SK-N-SH (cell line): ENCODE data around the gene RFLNA. TPM values are rescaled to one million over a fixed set of nuclear protein-coding genes. Genes with fewer than 3 reads are reported as not detected.

Experiments
- CTCF ChIA-PET: fragments of 300-600, 350-600 bp; formaldehyde crosslinking; extraction: SDS; loops from one replicate; lab custom pipeline; 2021; lab: Yijun Ruan, JAX
- POLR2A ChIA-PET: fragments of 350-600 bp; sonication (Branson Sonifier 250); formaldehyde crosslinking; extraction: SDS; loops from one replicate; lab custom pipeline; 2020; ENCODE audit warnings: antibody characterized with exemption, inconsistent platforms; lab: Yijun Ruan, JAX
- DNase-seq: peaks from one replicate; pipeline ENCODE4 v3.0.0; 2012
- H2AFZ ChIP-seq: fragments of 200-600 bp; sonication (generic); 2 replicates; pipeline ENCODE4 v1.8.1; 2016; ENCODE audit warnings: antibody characterized with exemption, mild to moderate bottlenecking, low read depth
- H3F3A ChIP-seq: fragments of 200-600 bp; sonication (generic); replicated peaks from 2 replicates; pipeline ENCODE3; 2016; ENCODE audit warnings: antibody characterized with exemption, mild to moderate bottlenecking; ENCODE audit not compliant: insufficient read depth
- H3K27ac ChIP-seq, 2 experiments: fragments of 200-500 bp in 1 of 2; fragments of 200-600 bp in 1 of 2; sonication (Bioruptor generic) in 1 of 2; sonication (generic), shearing (Covaris generic) in 1 of 2; 2 replicates each; pipeline versions ENCODE4 v1.5.1 to v1.6.1; 2014 to 2016; ENCODE audit warnings: low read depth in 2 of 2, inconsistent platforms in 1 of 2, low read length in 1 of 2, mild to moderate bottlenecking in 1 of 2, mixed read lengths in 1 of 2
- H3K27me3 ChIP-seq: fragments of 200-600 bp; sonication (generic), shearing (Covaris generic); 2 replicates; pipeline ENCODE4 v1.6.1; 2016; ENCODE audit warnings: mixed run types; ENCODE audit not compliant: insufficient read depth
- H3K36me3 ChIP-seq, 2 experiments: fragments of 200-500 bp in 1 of 2; fragments of 200-600 bp in 1 of 2; sonication (Bioruptor generic) in 1 of 2; sonication (generic) in 1 of 2; replicated peaks in 1 of 2; 2 replicates each; pipeline versions ENCODE3 to v1.5.1; 2014 to 2016; ENCODE audit warnings: low read length in 1 of 2, mild to moderate bottlenecking in 1 of 2; ENCODE audit not compliant: insufficient read depth in 2 of 2, control insufficient read depth in 1 of 2
- H3K4me1 ChIP-seq, 2 experiments: fragments of 200-500 bp in 1 of 2; fragments of 200-600 bp in 1 of 2; sonication (Bioruptor generic) in 1 of 2; sonication (generic), shearing (Covaris generic) in 1 of 2; 2 replicates each; pipeline versions ENCODE4 v1.5.1 to v1.6.1; 2014 to 2016; ENCODE audit warnings: low read depth in 1 of 2, low read length in 1 of 2, mixed run types in 1 of 2; ENCODE audit not compliant: insufficient read depth in 2 of 2, control insufficient read depth in 1 of 2
- H3K4me2 ChIP-seq: fragments of 200-600 bp; sonication (generic), shearing (Covaris generic); 2 replicates; pipeline ENCODE4 v1.6.1; 2017; ENCODE audit warnings: mixed run types
- H3K4me3 ChIP-seq, 2 experiments: fragments of 200-500 bp in 1 of 2; fragments of 200-600 bp in 1 of 2; sonication (Bioruptor generic) in 1 of 2; sonication (generic), shearing (Covaris generic) in 1 of 2; 2 replicates each; pipeline versions ENCODE4 v1.5.1 to v1.8.1; 2014 to 2016; ENCODE audit warnings: low read depth in 2 of 2, inconsistent platforms in 1 of 2, low read length in 1 of 2, mild to moderate bottlenecking in 1 of 2, mixed read lengths in 1 of 2, moderate library complexity in 1 of 2
- H3K79me2 ChIP-seq: fragments of 200-600 bp; sonication (generic); 2 replicates; pipeline ENCODE4 v1.8.1; 2017; ENCODE audit warnings: mild to moderate bottlenecking; ENCODE audit not compliant: insufficient read depth
- H3K9ac ChIP-seq: fragments of 200-600 bp; sonication (generic); 2 replicates; pipeline ENCODE4 v1.6.1; 2017; ENCODE audit warnings: mixed run types
- H3K9me2 ChIP-seq: fragments of 200-600 bp; sonication (generic); 2 replicates; pipeline ENCODE4 v1.6.1; 2017; ENCODE audit warnings: mixed run types
- H3K9me3 ChIP-seq: fragments of 200-600 bp; sonication (generic); 2 replicates; pipeline ENCODE4 v1.6.1; 2017; ENCODE audit warnings: mixed run types, mild to moderate bottlenecking, moderate library complexity
- H4K20me1 ChIP-seq: fragments of 200-600 bp; sonication (generic); 2 replicates; pipeline ENCODE4 v1.6.1; 2017; ENCODE audit warnings: mild to moderate bottlenecking, mixed run types; ENCODE audit not compliant: insufficient read depth
- EP300 ChIP-seq, 2 experiments: IDR thresholded peaks; 2 replicates each; pipeline versions ENCODE4 v1.4.0 to v1.6.1; 2012; ENCODE audit warnings: borderline replicate concordance in 1 of 2, low read depth in 1 of 2, low read length in 1 of 2
- FOXJ3 ChIP-seq: sonication (generic); formaldehyde crosslinking; IDR thresholded peaks from 2 replicates; pipeline ENCODE4 v1.5.1; 2020; ENCODE audit warnings: mild to moderate bottlenecking, missing genetic modification reagents
- MEF2A ChIP-seq: IDR thresholded peaks from 2 replicates; pipeline ENCODE4 v1.4.0; 2012; ENCODE audit warnings: low read depth, borderline replicate concordance
- NFIC ChIP-seq: IDR thresholded peaks from 2 replicates; pipeline ENCODE4 v1.4.0; 2012; ENCODE audit warnings: borderline replicate concordance
- SMC3 ChIP-seq: IDR thresholded peaks from 2 replicates; pipeline ENCODE4 v1.6.1; 2012; ENCODE audit warnings: low read depth, low read length, improper control_type of control experiment
- TAF1 ChIP-seq: IDR thresholded peaks from 2 replicates; pipeline ENCODE4 v1.6.1; 2012; ENCODE audit warnings: low read depth, mild to moderate bottlenecking, low read length, moderate library complexity, borderline replicate concordance
- YY1 ChIP-seq: IDR thresholded peaks from 2 replicates; pipeline ENCODE4 v1.4.0; 2012; ENCODE audit warnings: low read depth, mild to moderate bottlenecking
- WGBS: methylation state at CpG from one replicate; pipeline ENCODE4 v1.1.6; 2017; ENCODE audit warnings: low lambda C conversion rate; 5-methylcytosine and 5-hydroxymethylcytosine counted together
- polyA plus RNA-seq, 3 experiments: library from polyadenylated mRNA; depleted of rRNA; stranded (reverse); fragments of >200 nt; gene quantifications; 2 replicates each; pipeline ENCODE4 v1.2.3, GENCODE V29; 2012
- TF ChIP-seq, protein P1 (sequence below): fragments of 150-350 bp; IDR thresholded peaks from 2 replicates; pipeline ENCODE4 v1.6.1; 2017; ENCODE audit warnings: antibody characterized with exemption, low read length, low read depth, borderline replicate concordance

RFLNA gene, protein sequence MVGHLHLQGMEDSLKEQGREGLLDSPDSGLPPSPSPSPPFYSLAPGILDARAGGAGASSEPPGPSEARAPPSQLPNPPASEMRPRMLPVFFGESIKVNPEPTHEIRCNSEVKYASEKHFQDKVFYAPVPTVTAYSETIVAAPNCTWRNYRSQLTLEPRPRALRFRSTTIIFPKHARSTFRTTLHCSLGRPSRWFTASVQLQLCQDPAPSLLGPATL
- 0.10 TPM in 1 of 2 replicates, not detected in the other for polyA plus RNA-seq (2012; rRNA removed)
- polyA plus RNA-seq (2012; cell fraction: cytosol; rRNA removed) = 0.01 and 0.04 TPM in 2 replicates
- 0.12 TPM in 1 of 2 replicates, not detected in the other for polyA plus RNA-seq (2012; cell fraction: nucleus; rRNA removed)

DNA sequence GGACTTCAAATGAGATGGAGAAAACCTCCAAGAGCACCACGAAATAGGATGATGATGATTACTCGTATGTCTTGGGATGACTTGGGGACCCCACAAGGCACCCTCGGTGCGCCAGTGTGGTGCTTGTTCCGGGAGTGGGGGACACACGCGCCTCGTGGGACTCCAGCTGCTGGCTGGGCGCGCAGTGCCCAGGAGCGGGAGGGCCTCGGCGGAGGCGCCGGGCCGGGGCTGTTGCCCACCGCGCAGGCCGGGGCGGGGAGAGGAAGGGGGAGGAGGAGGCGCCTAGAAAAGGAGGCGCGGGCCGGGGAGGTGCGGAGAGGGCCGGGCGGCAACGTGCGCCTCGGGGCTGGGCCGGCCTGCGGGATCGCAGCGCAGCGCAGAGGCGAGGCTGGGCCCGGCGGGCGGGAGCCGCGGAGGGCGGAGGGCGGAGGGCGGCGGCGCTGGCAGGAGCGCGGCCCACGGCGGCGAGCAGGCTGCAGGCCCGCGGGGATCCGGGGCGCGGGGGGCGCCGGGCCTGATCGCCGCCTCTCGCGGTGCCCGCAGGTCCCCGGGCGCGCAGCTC, at the start of gene RFLNA:
Gene RFLNA, plus strand, starts transcription at position 314 of the 562 bp plus-strand sequence. CDS start 337 bp downstream, outside the sequence.
- Histone ChIP-seq H3K9ac (no peak within 1 kb of the TSS), H3K4me3 (peak within 1 kb of the TSS in 1 of 2 experiments; percentile 32; a peak in 1 of 4 replicates), H3K36me3 (no peaks in the 10 kb centered on the region), H3K4me1 (peaks cover 0 to 5% of the 10 kb centered on the region in 2 experiments; a peak in 1 of 4 replicates), H4K20me1 (no peaks in the 10 kb centered on the region), H3K9me2 (no peaks in the 10 kb centered on the region), H2AFZ (no peak within 1 kb of the TSS), H3K9me3 (no peaks in the 10 kb centered on the region), H3K4me2 (peak within 1 kb of the TSS; percentile 66; the same call in 1 of the 2 replicates), H3K27ac (no peak within 1 kb of the TSS), H3F3A (no peaks in the 10 kb centered on the region), H3K27me3 (peaks cover 29% of the 10 kb centered on the region; the same call in 1 of the 2 replicates), H3K79me2 (no peaks in the 10 kb centered on the region)
- CTCF ChIA-PET = interaction anchor here (0.9 to 1.0 kb wide), 2 partner anchors 11 to 477 kb away, joined by 3 to 4 read pairs; no protein-coding TSS in a partner anchor
- no peak for TF ChIP-seq TAF1
- peak; percentile 78 for DNase-seq
- POLR2A ChIA-PET = no interaction called here
- 59% methylated on average over 14 of the region's 66 CpGs for WGBS

DNA sequence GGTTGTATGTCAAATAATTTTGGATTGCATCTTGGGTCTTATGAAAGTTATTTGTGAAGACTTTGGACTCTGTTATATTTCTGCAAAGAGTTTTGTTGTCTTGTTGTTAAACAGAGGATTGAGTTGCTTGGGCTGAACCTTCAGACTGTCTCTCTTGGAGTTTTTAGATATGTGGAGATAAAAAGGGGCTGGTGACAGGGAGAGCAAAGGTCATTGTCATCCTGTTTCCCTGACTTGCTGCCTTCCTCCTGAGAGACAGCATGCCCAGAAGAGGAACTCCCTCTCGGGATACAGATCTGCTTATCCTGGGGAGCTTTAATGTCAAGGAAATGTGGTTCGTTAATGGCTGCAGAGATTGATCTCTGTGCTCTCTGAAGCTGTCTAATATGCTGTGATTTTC, 47.6 kb upstream of the RFLNA start:
- no peaks in the 10 kb centered on the region for H3K9me3 ChIP-seq
- POLR2A ChIA-PET = no interaction called here

More for the DNA sequence above, 47.6 kb upstream of the RFLNA start:
- Histone ChIP-seq H3K36me3 (no peaks in the 10 kb centered on the region), H3K79me2 (no peaks in the 10 kb centered on the region), H2AFZ (no peak overlapping the region), H3K9me2 (no peaks in the 10 kb centered on the region), H3K4me1 (no peaks in the 10 kb centered on the region; a peak in 1 of 4 replicates), H3K4me2 (no peak overlapping the region), H3K9ac (no peak overlapping the region), H3K27ac (no peak overlapping the region), H3F3A (no peaks in the 10 kb centered on the region), H4K20me1 (no peaks in the 10 kb centered on the region), H3K27me3 (peaks cover 4% of the 10 kb centered on the region; the same call in 1 of the 2 replicates), H3K4me3 (no peak overlapping the region)
- 19% methylated on average over 2 of the region's 2 CpGs for WGBS
- CTCF ChIA-PET = no interaction called here
- no peak for TF ChIP-seq NFIC
- no peak for TF ChIP-seq MEF2A
- no peak for TF ChIP-seq TAF1
- no peak for TF ChIP-seq EP300 (IDR thresholded peaks at IDR 0.05; ENCODE audit: borderline replicate concordance in 1 of 2, low read depth in 1 of 2, low read length in 1 of 2)
- no peak for TF ChIP-seq FOXJ3 (CRISPR knock-in tag)
- TF ChIP-seq, protein P1, sequence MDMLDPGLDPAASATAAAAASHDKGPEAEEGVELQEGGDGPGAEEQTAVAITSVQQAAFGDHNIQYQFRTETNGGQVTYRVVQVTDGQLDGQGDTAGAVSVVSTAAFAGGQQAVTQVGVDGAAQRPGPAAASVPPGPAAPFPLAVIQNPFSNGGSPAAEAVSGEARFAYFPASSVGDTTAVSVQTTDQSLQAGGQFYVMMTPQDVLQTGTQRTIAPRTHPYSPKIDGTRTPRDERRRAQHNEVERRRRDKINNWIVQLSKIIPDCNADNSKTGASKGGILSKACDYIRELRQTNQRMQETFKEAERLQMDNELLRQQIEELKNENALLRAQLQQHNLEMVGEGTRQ = no peak
- no peak for TF ChIP-seq YY1
- no peak for TF ChIP-seq SMC3
- no peak for DNase-seq
